ENCODE measurements around the gene GPRC5C. TPM values are rescaled to one million over a fixed set of nuclear protein-coding genes. Genes with fewer than 3 reads are reported as not detected.

Gene GPRC5C
- total and polyA plus RNA-seq, 2 experiments from 2014 or later = 1.6 to 2.7 TPM

- Histone ChIP-seq H3K4me2 (ENCODE audit: unreplicated experiment) (no peak overlapping the region), H3K79me2 (ENCODE audit: insufficient read depth) (no peaks in the 10 kb centered on the region), H4K20me1 (ENCODE audit: insufficient read depth) (no peaks in the 10 kb centered on the region), H3K9me2 (ENCODE audit: insufficient read depth) (no peaks in the 10 kb centered on the region), H3K36me3 (ENCODE audit: low read depth) (no peaks in the 10 kb centered on the region), H3K9ac (no peak overlapping the region), H3K9me3 (ENCODE audit: low read depth) (no peaks in the 10 kb centered on the region), H3K27me3 (replicated peaks; ENCODE audit: insufficient read depth) (peaks cover 2% of the 10 kb centered on the region), H2AFZ (no peak overlapping the region), H3F3A (ENCODE audit: insufficient read depth) (no peaks in the 10 kb centered on the region), H3K4me3 (no peak overlapping the region), H3K27ac (no peak overlapping the region), H3K4me1 (ENCODE audit: insufficient read depth) (no peaks in the 10 kb centered on the region)
- in situ Hi-C loops (cut with MboI) = no loop called here
- no peak for DNase-seq
- 80 to 85% methylated on average over 10 of the region's 10 CpGs for WGBS, 2 experiments (ENCODE audit: low coverage in 1 of 2, low lambda C conversion rate in 2 of 2, missing lambda C conversion rate in 2 of 2)
- TF ChIP-seq EZH2 (IDR thresholded peaks at IDR 0.05; ENCODE audit: insufficient read depth, poor library complexity, severe bottlenecking) = no peak
- no peak for TF ChIP-seq EZH2phosphoT487 (IDR thresholded peaks at IDR 0.05; ENCODE audit: insufficient read depth, low read depth)
Measured at GRCh38 chr17:74461611-74462010, 29.7 kb downstream of the GPRC5C start.

- H3K79me2 ChIP-seq (ENCODE audit: insufficient read depth) = no peaks in the 10 kb centered on the region
- H3K4me1 ChIP-seq (ENCODE audit: insufficient read depth) = no peaks in the 10 kb centered on the region
- DNase-seq = no peak
- in situ Hi-C loops (cut with MboI) = no loop called here
- no peak overlapping the region for H3K4me3 ChIP-seq
- WGBS, 2 experiments (ENCODE audit: low coverage in 1 of 2, low lambda C conversion rate in 2 of 2, missing lambda C conversion rate in 2 of 2) = 82% methylated on average over 7 of the region's 7 CpGs
- no peak for TF ChIP-seq EZH2phosphoT487 (IDR thresholded peaks at IDR 0.05; ENCODE audit: insufficient read depth, low read depth)
- no peak for TF ChIP-seq EZH2 (IDR thresholded peaks at IDR 0.05; ENCODE audit: insufficient read depth, poor library complexity, severe bottlenecking)
- no peak overlapping the region for H3K27ac ChIP-seq
- peaks cover 4% of the 10 kb centered on the region for H3K27me3 ChIP-seq (replicated peaks; ENCODE audit: insufficient read depth)
- H3K9me3 ChIP-seq (ENCODE audit: low read depth) = no peaks in the 10 kb centered on the region
- no peak overlapping the region for H2AFZ ChIP-seq
- H3K36me3 ChIP-seq (ENCODE audit: low read depth) = no peaks in the 10 kb centered on the region
- H3F3A ChIP-seq (ENCODE audit: insufficient read depth) = no peaks in the 10 kb centered on the region
- H3K9me2 ChIP-seq (ENCODE audit: insufficient read depth) = no peaks in the 10 kb centered on the region
- H3K9ac ChIP-seq = no peak overlapping the region
- H3K4me2 ChIP-seq (ENCODE audit: unreplicated experiment) = no peak overlapping the region
- H4K20me1 ChIP-seq (ENCODE audit: insufficient read depth) = no peaks in the 10 kb centered on the region
Measured at GRCh38 chr17:74464730-74465377, 33.0 kb downstream of the GPRC5C start.

- Histone ChIP-seq H3K4me3 (no peak overlapping the region), H3K79me2 (ENCODE audit: insufficient read depth) (no peaks in the 10 kb centered on the region), H3K9me2 (ENCODE audit: insufficient read depth) (no peaks in the 10 kb centered on the region), H3K27ac (no peak overlapping the region), H3K36me3 (ENCODE audit: low read depth) (no peaks in the 10 kb centered on the region), H3K27me3 (replicated peaks; ENCODE audit: insufficient read depth) (peaks cover 4% of the 10 kb centered on the region), H3F3A (ENCODE audit: insufficient read depth) (no peaks in the 10 kb centered on the region), H4K20me1 (ENCODE audit: insufficient read depth) (no peaks in the 10 kb centered on the region), H3K4me2 (ENCODE audit: unreplicated experiment) (no peak overlapping the region), H3K4me1 (ENCODE audit: insufficient read depth) (no peaks in the 10 kb centered on the region), H3K9me3 (ENCODE audit: low read depth) (no peaks in the 10 kb centered on the region), H3K9ac (no peak overlapping the region), H2AFZ (no peak overlapping the region)
- TF ChIP-seq EZH2phosphoT487 (IDR thresholded peaks at IDR 0.05; ENCODE audit: insufficient read depth, low read depth) (no peak), EZH2 (IDR thresholded peaks at IDR 0.05; ENCODE audit: insufficient read depth, poor library complexity, severe bottlenecking) (no peak)
- in situ Hi-C loops (cut with MboI) = no loop called here
- no peak for DNase-seq
- WGBS, 2 experiments (ENCODE audit: low coverage in 1 of 2, low lambda C conversion rate in 2 of 2, missing lambda C conversion rate in 2 of 2) = 68 to 69% methylated on average over 4 to 8 of the region's 8 CpGs
Measured at GRCh38 chr17:74465378-74466110, 33.7 kb downstream of the GPRC5C start.

GRCh38 chr17:74466111-74466827 lies 34.4 kb downstream of the GPRC5C start, which contains the start of gene CD300A:
Gene CD300A (plus strand): TSS chr17:74466634. CDS start chr17:74466704, 70 bp downstream.
- TF ChIP-seq EZH2phosphoT487 (IDR thresholded peaks at IDR 0.05; ENCODE audit: insufficient read depth, low read depth) (no peak), EZH2 (IDR thresholded peaks at IDR 0.05; ENCODE audit: insufficient read depth, poor library complexity, severe bottlenecking) (no peak)
- 15% methylated on average over 24 to 25 of the region's 25 CpGs for WGBS, 2 experiments (ENCODE audit: low coverage in 1 of 2, low lambda C conversion rate in 2 of 2, missing lambda C conversion rate in 2 of 2)
- Histone ChIP-seq H3F3A (ENCODE audit: insufficient read depth) (no peaks in the 10 kb centered on the region), H3K9ac (no peak within 1 kb of the TSS), H3K4me2 (ENCODE audit: unreplicated experiment) (no peak within 1 kb of the TSS), H3K27me3 (replicated peaks; ENCODE audit: insufficient read depth) (peaks cover 4% of the 10 kb centered on the region), H3K4me3 (no peak within 1 kb of the TSS), H4K20me1 (ENCODE audit: insufficient read depth) (no peaks in the 10 kb centered on the region), H3K9me2 (ENCODE audit: insufficient read depth) (no peaks in the 10 kb centered on the region), H3K36me3 (ENCODE audit: low read depth) (no peaks in the 10 kb centered on the region), H3K4me1 (ENCODE audit: insufficient read depth) (no peaks in the 10 kb centered on the region), H3K79me2 (ENCODE audit: insufficient read depth) (no peaks in the 10 kb centered on the region), H3K9me3 (ENCODE audit: low read depth) (no peaks in the 10 kb centered on the region), H2AFZ (no peak within 1 kb of the TSS; the same call in 1 of the 2 replicates), H3K27ac (no peak within 1 kb of the TSS)
- no peak for DNase-seq
- in situ Hi-C loops (cut with MboI) = no loop called here

Measured in GM23248 (cell line).